D721Med (cell line): Measurements from ENCODE around the gene DOC2B.

Experiments used
- DNase-seq: peaks from one replicate; pipeline ENCODE4 v3.0.0; 2011; ENCODE audit warnings: low spot score; ENCODE audit not compliant: insufficient read length
- FAIRE-seq: peaks from 2 replicates; lab custom pipeline; 2011; peaks lifted over from hg19 to GRCh38; lab: Jason Lieb, UNC
- CTCF ChIP-seq: IDR thresholded peaks from 2 replicates; pipeline ENCODE4 v1.5.1; 2012; ENCODE audit warnings: mild to moderate bottlenecking, control low read depth; ENCODE audit not compliant: insufficient read depth; ENCODE audit errors: missing control alignments

DOC2B gene

DNA sequence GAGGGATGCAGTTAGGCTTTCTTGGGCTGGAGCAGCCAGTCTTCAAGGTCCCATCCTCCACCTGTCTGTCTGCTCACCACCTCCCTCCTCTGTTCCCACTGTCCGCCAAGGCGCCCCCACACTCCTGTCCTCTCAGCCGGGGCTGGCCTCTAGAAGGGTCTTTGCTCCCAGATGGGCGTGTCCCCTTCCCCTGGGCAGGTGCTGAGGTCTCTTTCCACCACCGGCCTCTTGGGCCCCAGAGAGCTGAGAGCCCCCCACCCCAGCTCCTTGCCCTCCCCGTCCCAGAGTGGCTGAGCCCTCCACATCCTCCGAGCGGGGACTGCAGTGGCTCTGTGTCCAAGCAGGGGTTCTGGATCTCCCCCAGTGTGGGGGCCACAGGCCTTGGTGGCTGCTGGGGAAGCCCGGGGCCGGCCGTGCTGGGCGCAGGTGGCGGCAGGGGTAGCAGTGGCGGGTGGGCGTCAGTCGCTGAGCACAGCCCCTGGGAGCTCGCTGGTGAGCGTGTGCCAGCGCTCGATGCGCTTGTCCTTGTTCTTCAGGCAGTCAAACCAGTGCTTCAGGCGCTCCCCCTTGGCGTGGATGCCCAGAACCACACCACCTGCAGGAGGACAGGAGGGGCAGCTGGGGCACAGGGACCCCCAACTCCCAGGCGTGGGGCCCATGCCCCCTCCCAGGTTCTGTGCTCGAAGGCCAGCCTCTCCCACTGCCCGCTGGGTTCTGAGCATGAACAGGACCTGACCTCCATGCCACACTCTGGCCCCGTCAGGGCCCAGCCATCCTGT, 34.3 kb downstream of the DOC2B start:
- no peak for DNase-seq
- no peak for TF ChIP-seq CTCF

GRCh38 chr17:146546-146945, 34.9 kb downstream of the DOC2B start:
- DNase-seq (no peak), FAIRE-seq (no peak)
- no peak for TF ChIP-seq CTCF

More for the DNA sequence above, 34.3 kb downstream of the DOC2B start:
- FAIRE-seq, result no peak

DNA sequence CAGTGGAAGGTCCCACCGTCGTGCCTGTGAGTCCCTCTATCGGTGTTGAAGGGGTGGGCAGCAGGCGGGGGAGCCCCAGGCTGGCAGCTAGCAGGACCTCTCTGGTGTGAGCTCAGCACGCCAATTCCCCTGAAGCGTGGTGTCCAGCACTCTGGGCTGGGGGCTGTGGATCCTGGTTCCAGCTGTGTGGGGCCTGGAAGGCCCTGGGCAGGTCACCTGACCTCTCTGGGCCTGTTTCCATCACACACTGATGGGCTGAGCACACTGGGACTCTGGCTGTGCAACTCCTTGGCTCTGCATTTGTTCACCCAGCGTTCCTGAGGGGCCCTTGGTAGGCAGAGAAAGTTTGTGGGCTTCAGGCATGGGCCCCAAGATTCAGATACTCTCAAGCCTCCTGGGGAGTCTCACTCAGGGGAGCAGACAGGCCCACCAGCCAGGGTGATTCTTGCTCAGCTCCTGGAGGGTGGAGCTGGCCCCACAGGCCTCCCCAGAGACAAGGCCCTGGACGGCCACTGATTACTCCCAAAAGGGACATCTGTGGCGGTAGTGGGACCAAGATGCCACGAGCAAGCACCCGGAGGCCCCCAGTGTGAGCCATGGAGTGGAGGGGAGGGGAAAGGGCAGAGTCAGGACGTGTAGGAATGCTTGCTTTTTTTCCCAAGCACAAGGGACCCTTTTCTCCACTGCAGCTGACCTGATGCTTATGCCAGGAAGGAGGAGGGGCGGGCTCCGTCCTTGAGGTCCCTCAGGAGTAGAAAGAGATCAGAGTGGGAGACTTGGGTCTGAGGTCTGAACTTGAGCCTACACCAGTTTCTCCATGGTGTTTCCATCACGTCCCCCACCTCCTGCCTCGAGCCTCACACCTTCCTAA, 35.5 kb downstream of the DOC2B start:
- no peak for TF ChIP-seq CTCF
- no peak for FAIRE-seq
- no peak for DNase-seq

GRCh38 chr17:144936-145670, 36.3 kb downstream of the DOC2B start:
- FAIRE-seq (no peak), DNase-seq (no peak)
- TF ChIP-seq CTCF, result no peak

DNA sequence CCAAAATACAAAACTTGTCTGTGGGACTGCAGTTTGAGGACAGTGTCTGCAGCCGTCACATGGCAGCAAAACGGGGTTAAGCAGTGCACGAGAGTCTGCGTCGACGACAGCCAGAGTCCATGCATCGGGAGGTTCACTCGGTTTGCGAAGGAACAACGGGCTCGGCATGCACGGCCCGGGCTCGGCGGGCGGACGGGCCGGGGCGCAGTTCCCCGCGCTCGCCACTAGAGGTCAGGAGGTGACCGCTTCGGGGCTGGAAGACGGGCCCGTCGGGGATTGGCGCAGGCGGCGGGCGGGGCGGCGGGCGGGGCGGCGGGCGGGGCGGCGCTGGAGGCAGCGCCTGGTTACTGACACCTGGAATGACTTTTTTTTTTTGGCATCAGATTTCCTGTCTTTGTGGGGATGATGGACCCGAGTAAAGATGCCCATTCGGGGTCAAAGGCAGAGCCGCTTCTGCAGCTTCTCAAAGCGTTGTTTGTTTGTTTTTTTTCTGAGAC, 37.6 kb downstream of the DOC2B start:
- TF ChIP-seq CTCF, result peak; percentile 37
- no peak for FAIRE-seq
- DNase-seq, result peak; percentile 91

- no peak for TF ChIP-seq CTCF
- DNase-seq (no peak), FAIRE-seq (no peak)
Measured at GRCh38 chr17:142876-143784, 38.3 kb downstream of the DOC2B start.
